Aorta (tissue), 5 donors: ENCODE measurements around the gene SHROOM3. TPM values are rescaled to one million over a fixed set of nuclear protein-coding genes. Genes with fewer than 3 reads are reported as not detected.
A peak's percentile ranks its signal among the peaks of the same experiment; 100 is the strongest.
"Not testable (repeated sequence)": the region's sequence is repeated elsewhere in the genome, so short reads cannot be mapped to it uniquely, and the experiment has no call there.

Source experiments
- ATAC-seq: fragments of 200-7000 bp; cut with Tn5 transposase; one replicate; pipeline ENCODE4 v1.9.1; 2022; ENCODE audit warnings: moderate library complexity; ENCODE audit not compliant: low FRiP score
- DNase-seq, 2 donors: peaks; one replicate each; pipeline ENCODE4 v3.0.0-alpha.2; 2020
- H3K27ac ChIP-seq, 2 donors: one replicate each; pipeline ENCODE4 v1.5.1; 2013; ENCODE audit warnings: low read length in 2 of 2, mild to moderate bottlenecking in 2 of 2, moderate library complexity in 2 of 2, control low read depth in 1 of 2, inconsistent platforms in 1 of 2, low read depth in 1 of 2
- H3K27me3 ChIP-seq, 2 donors: one replicate each; pipeline ENCODE4 v1.6.1; 2013; ENCODE audit warnings: control low read depth in 1 of 2, low read length in 1 of 2, mild to moderate bottlenecking in 1 of 2, moderate library complexity in 1 of 2; ENCODE audit not compliant: insufficient read depth in 2 of 2, control insufficient read depth in 1 of 2
- H3K36me3 ChIP-seq, 2 donors: one replicate each; pipeline ENCODE4 v1.6.1; 2013; ENCODE audit warnings: control low read depth in 1 of 2, low read length in 1 of 2, mild to moderate bottlenecking in 1 of 2; ENCODE audit not compliant: insufficient read depth in 2 of 2, control insufficient read depth in 1 of 2
- H3K4me1 ChIP-seq, 2 donors: one replicate each; pipeline ENCODE4 v1.6.1; 2013; ENCODE audit warnings: low read length in 2 of 2, control low read depth in 1 of 2, mild to moderate bottlenecking in 1 of 2, moderate library complexity in 1 of 2; ENCODE audit not compliant: insufficient read depth in 2 of 2, control insufficient read depth in 1 of 2
- H3K4me3 ChIP-seq, 2 donors: one replicate each; pipeline ENCODE4 v1.5.1; 2013; ENCODE audit warnings: low read length in 2 of 2, control low read depth in 1 of 2, mild to moderate bottlenecking in 1 of 2
- H3K9me3 ChIP-seq: one replicate; pipeline ENCODE4 v1.6.1; 2013; ENCODE audit warnings: mild to moderate bottlenecking, low read length; ENCODE audit not compliant: control insufficient read depth
- WGBS, 2 donors: extraction: QIAGEN DNeasy Blood & Tissue Kit; methylation state at CpG; one replicate each; pipeline ENCODE4 v1.1.7; 2013; 5-methylcytosine and 5-hydroxymethylcytosine counted together
- intact Hi-C, 2 donors: fragments of 100-400 bp; cut with DNase I; formaldehyde crosslinking; loops; one replicate each; pipeline versions ENCODE4 v1.14.2 to v1.15.0; 2022
- polyA plus RNA-seq, 2 donors: library from polyadenylated mRNA; stranded (reverse); fragments of 200-250 nt; gene quantifications; one replicate each; pipeline ENCODE4 v1.2.3, GENCODE V29; 2013
- total RNA-seq, 2 donors: library from RNA; stranded (reverse); fragmentation: NEBNext Ultra II Directional; extraction: Animal tissue kit (Norgen Biotek cat#: 25700); gene quantifications; one replicate each; pipeline ENCODE4 v1.2.1, GENCODE V29; 2021
- donor health status: healthy with polysubstance abuse.
- donor health status: Bipolar disorder and iron deficiency.
- donor health status: DM: no; HTN: no; CAD: no.
- donor health status: DM: no; HTN: no; CAD: no.
- donor health status: DM: yes; HTN: yes; CAD: no.

SHROOM3 gene
- total and polyA plus RNA-seq, 4 donors, result 14.1 to 173 (median 32.8) TPM

DNA sequence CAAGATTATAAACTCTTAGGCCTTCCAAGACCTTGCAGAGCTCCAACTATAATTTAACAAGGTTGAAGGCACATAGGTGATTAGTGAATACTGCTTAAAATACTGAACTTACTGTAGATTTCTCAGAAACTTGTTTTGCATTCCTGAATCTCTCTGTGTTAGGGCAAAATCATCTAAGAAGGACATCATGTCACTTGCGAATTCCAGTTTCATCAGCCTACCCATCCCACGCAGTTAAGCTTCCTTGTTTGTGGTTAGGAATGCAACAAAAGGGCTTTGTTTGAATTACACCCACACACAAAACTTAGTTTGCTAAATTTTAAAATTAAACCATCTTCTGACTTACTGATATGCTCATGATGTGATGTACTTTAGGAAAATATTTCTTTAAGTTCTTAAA lies 288.9 kb downstream of the SHROOM3 start:
- 34 to 41% methylated on average over 2 of the region's 2 CpGs for WGBS, 2 donors
- H3K27me3 ChIP-seq, result no peaks in the 10 kb centered on the region
- no peaks in the 10 kb centered on the region for H3K36me3 ChIP-seq
- ATAC-seq (no peak), DNase-seq (no peak)
- no peaks in the 10 kb centered on the region for H3K9me3 ChIP-seq
- no peak overlapping the region for H3K4me3 ChIP-seq
- peaks cover 5 to 20% of the 10 kb centered on the region in 2 donors for H3K4me1 ChIP-seq
- H3K27ac ChIP-seq, result no peak overlapping the region
- intact Hi-C loops, result no loop called here

DNA sequence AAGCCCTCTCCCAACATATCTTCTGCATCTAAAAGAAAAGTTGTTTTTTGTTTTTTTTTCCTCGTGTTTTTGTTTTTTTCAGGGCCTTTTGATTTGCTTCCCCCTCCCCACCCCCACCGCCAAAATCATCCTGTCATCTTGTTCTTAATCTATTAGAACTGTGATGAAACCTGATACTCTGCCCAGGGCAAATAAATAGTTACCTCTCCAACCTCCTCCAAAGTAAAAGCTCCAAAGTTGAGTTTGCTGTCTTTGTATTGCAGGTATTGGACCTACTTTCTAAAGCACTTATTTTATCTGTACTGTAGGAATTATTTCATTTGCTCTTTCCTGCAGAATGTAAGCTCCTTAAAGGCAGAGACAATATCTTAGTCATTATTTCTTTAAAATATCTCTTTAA lies 290.0 kb downstream of the SHROOM3 start:
- intact Hi-C loops, result no loop called here
- H3K36me3 ChIP-seq, result no peaks in the 10 kb centered on the region
- H3K4me3 ChIP-seq, result no peak overlapping the region
- H3K27me3 ChIP-seq, result no peaks in the 10 kb centered on the region
- 50 to 61% methylated on average over 2 of the region's 2 CpGs for WGBS, 2 donors
- ATAC-seq, result no peak
- no peak overlapping the region for H3K27ac ChIP-seq
- no peak for DNase-seq
- no peaks in the 10 kb centered on the region for H3K9me3 ChIP-seq
- peaks cover 4 to 18% of the 10 kb centered on the region in 2 donors for H3K4me1 ChIP-seq

DNA sequence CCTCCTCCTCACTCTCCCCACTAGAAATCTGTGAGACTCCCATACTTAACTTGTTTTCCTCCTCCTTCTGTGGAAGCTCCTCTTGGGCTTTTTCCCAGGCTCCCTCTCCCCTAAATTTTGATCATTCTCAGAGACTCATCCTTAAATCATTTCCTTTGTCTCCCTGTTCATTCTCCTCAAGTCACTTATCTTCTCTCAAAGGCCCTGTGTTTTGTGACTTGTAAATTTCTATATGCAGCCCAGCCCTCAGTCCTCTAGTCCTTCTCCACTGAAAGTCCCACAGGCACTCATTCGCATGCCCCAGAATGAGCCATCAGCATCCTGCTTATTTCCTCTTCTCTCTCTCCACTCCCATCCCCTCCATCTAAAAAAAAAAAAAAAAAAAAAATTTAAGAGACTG lies 291.1 kb downstream of the SHROOM3 start:
- no peaks in the 10 kb centered on the region for H3K27me3 ChIP-seq
- H3K4me3 ChIP-seq, result no peak overlapping the region
- H3K27ac ChIP-seq, result no peak overlapping the region
- peaks cover 4 to 20% of the 10 kb centered on the region in 2 donors for H3K4me1 ChIP-seq
- WGBS, 2 donors, result 82 to 90% methylated on average over 1 of the region's 1 CpG
- no peaks in the 10 kb centered on the region for H3K9me3 ChIP-seq
- no peaks in the 10 kb centered on the region for H3K36me3 ChIP-seq
- no peak for ATAC-seq
- intact Hi-C loops, result no loop called here
- DNase-seq, result no peak

DNA sequence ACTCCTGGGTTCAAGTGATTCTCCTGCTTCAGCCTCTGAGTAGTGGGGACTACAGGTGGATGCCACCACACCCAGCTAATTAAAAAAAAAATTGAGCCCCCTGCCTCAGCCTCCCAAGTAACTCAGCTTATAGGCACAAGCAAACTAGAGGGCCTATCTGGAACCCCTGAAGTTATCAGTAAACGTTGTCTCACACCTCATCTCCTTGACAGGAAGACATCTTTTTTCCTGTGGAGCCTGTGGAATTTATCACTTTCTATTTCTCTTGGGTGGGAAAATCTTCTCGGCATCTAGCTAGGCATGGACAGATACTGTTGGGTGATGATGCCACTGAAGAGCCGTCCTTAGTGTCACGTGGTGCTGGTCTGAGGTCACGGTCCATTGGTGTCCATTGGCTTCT lies 291.6 kb downstream of the SHROOM3 start:
- no peak overlapping the region for H3K4me3 ChIP-seq
- H3K9me3 ChIP-seq, result no peaks in the 10 kb centered on the region
- intact Hi-C loops, result no loop called here
- H3K4me1 ChIP-seq, result peaks cover 4 to 20% of the 10 kb centered on the region in 2 donors
- no peak overlapping the region for H3K27ac ChIP-seq
- DNase-seq (no peak), ATAC-seq (no peak)
- H3K27me3 ChIP-seq, result no peaks in the 10 kb centered on the region
- no peaks in the 10 kb centered on the region for H3K36me3 ChIP-seq
- 92 to 93% methylated on average over 5 of the region's 5 CpGs for WGBS, 2 donors

DNA sequence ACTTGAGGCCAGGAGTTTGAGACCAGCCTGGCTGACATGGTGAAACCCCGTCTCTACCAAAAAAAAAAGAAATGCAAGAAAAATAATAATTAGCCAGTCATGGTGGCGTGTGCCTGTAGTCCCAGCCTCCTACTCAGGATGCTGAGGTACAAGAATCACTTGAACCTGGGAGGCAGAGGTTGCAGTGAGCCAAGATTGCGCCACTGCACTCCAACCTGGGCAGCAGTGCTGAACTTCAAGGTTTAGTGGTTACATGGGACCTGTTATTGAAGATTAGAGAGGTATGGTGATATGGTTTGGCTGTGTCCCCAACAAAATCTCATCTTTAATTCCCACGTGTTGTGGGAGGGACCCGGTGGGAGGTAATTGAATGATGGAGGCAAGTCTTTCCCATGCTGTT lies 292.9 kb downstream of the SHROOM3 start:
- H3K36me3 ChIP-seq, DNase-seq, ATAC-seq, H3K4me3 ChIP-seq, H3K9me3 ChIP-seq, H3K27ac ChIP-seq, intact Hi-C loops, H3K27me3 ChIP-seq: not testable (repeated sequence)
- H3K4me1 ChIP-seq, result peaks cover 4 to 24% of the 10 kb centered on the region in 2 donors
- WGBS, 2 donors, result 93% methylated on average over 5 of the region's 5 CpGs

DNA sequence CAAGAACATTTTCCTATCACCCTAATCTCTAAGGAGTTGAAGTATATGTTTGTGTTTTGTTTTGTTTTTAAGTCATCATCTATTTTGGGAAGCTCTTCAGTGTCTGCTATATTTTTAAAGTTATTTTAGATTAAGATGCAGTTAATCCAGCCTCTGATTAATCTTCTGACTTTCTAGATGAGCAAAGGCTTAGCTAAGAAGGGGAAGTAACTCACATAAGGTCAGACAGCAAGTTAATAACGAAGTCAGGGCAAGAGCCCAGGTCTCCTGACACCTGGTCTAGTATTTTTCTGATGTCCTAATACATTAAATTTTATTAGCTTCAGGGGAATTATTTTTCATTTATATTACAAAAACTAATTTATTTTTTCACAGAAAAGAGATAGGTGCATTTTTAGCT lies 294.4 kb downstream of the SHROOM3 start:
- Histone ChIP-seq H3K9me3 (no peaks in the 10 kb centered on the region), H3K36me3 (peaks cover 0 to 7% of the 10 kb centered on the region in 2 donors), H3K4me1 (peaks cover 4 to 13% of the 10 kb centered on the region in 2 donors), H3K4me3 (no peak overlapping the region), H3K27me3 (no peaks in the 10 kb centered on the region), H3K27ac (no peak overlapping the region)
- 60% methylated on average over 1 of the region's 1 CpG for WGBS, 2 donors
- DNase-seq, result no peak
- ATAC-seq, result no peak
- intact Hi-C loops, result no loop called here

DNA sequence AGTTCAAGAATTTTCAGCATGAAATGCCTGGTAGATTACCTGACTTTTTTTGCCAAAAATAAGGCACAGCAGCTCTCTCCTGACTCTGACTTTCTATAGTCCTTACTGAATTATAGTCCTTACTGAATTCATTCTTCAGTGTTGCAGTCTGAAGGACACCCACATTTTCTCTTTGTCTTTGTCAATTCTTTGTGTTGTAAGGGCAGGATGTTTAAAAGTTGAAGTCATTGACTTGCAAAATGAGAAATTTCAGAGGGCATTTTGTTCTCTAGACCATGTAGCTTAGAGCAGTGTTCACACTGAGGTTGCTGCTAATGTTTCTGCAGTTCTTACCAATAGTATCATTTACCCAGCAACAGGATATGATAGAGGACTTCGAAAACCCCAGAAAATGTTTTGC lies 295.0 kb downstream of the SHROOM3 start:
- WGBS, 2 donors, result 71 to 83% methylated on average over 1 of the region's 1 CpG
- intact Hi-C loops, result loop anchor here in 1 of 2 donors (10.0 kb wide), 1 partner anchor 115 kb away; no protein-coding TSS in a partner anchor
- Histone ChIP-seq H3K36me3 (peaks cover 0 to 7% of the 10 kb centered on the region in 2 donors), H3K27ac (no peak overlapping the region), H3K4me3 (no peak overlapping the region), H3K4me1 (peaks cover 4 to 12% of the 10 kb centered on the region in 2 donors), H3K27me3 (no peaks in the 10 kb centered on the region), H3K9me3 (no peaks in the 10 kb centered on the region)
- ATAC-seq, result no peak
- DNase-seq, result no peak

DNA sequence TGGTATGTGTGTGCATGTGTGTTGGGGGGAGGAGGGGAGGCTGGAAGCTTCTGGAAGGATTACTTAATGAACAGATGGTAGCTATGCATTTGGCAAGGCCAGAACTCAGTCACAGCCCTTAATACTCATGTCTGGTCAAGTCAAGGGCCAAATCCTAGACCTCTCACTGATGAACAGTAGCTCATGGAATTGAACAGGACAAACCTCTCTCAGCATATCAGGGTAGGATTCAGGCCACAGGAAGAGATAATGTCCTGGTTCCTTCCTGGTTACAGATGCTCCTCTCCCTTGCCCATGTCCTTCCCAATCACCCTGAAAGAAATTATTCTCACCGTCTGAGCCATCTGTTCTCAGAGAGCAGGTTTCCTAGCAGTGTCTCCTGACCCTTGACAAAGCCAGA lies 297.2 kb downstream of the SHROOM3 start:
- H3K27ac ChIP-seq, result peak overlapping the region in 1 of 2 donors; percentile 23
- H3K9me3 ChIP-seq, result no peaks in the 10 kb centered on the region
- intact Hi-C loops, result loop anchor here in 1 of 2 donors (10.0 kb wide), 1 partner anchor 117 kb away; no protein-coding TSS in a partner anchor
- H3K36me3 ChIP-seq, result peaks cover 0 to 7% of the 10 kb centered on the region in 2 donors
- H3K4me3 ChIP-seq, result no peak overlapping the region
- no peaks in the 10 kb centered on the region for H3K27me3 ChIP-seq
- peaks cover 7 to 13% of the 10 kb centered on the region in 2 donors for H3K4me1 ChIP-seq
- ATAC-seq (no peak), DNase-seq (no peak)
- 75 to 78% methylated on average over 1 of the region's 1 CpG for WGBS, 2 donors

DNA sequence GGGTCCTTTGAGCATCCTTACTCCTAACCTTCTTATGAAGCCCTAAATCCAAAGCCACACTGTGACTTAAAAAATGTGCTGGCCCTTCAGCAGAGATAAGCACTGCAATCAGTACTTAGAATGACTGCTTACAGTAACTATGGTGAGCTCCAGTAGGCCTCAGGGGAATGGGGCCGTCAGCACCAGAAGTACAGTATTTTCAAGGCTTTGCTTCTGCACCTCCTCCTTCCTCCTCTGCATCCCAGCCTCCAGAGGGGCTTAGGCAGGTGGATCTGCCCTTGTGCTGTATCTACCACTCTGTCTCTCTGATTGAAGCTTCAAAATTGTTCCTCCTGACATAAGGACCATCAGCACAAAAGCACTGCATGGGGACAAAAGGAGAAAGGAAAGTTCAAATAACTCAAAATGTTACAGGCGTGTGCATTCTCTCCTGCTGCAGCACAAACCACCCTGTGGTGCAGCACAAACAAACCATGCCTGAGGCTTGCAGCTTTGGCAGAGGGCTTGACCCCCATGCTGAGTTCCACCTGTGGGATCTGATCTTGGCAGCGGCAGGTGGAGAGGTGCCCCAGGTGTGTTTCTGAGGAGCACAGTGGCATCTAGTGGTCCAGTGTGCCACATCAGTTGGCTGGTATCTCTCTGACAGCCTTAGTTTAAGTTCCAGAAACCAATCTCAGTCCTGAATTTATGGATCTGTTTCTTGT lies 298.2 kb downstream of the SHROOM3 start:
- 50 to 57% methylated on average over 3 of the region's 3 CpGs for WGBS, 2 donors
- Histone ChIP-seq H3K27ac (no peak overlapping the region), H3K4me1 (peaks cover 10 to 13% of the 10 kb centered on the region in 2 donors), H3K9me3 (no peaks in the 10 kb centered on the region), H3K4me3 (no peak overlapping the region), H3K36me3 (peaks cover 0 to 7% of the 10 kb centered on the region in 2 donors), H3K27me3 (no peaks in the 10 kb centered on the region)
- DNase-seq (no peak), ATAC-seq (no peak)
- intact Hi-C loops, result loop anchor here in 1 of 2 donors (10.0 kb wide), 1 partner anchor 118 kb away; no protein-coding TSS in a partner anchor
